Measurements from ENCODE around the gene ATG9A.

DNA sequence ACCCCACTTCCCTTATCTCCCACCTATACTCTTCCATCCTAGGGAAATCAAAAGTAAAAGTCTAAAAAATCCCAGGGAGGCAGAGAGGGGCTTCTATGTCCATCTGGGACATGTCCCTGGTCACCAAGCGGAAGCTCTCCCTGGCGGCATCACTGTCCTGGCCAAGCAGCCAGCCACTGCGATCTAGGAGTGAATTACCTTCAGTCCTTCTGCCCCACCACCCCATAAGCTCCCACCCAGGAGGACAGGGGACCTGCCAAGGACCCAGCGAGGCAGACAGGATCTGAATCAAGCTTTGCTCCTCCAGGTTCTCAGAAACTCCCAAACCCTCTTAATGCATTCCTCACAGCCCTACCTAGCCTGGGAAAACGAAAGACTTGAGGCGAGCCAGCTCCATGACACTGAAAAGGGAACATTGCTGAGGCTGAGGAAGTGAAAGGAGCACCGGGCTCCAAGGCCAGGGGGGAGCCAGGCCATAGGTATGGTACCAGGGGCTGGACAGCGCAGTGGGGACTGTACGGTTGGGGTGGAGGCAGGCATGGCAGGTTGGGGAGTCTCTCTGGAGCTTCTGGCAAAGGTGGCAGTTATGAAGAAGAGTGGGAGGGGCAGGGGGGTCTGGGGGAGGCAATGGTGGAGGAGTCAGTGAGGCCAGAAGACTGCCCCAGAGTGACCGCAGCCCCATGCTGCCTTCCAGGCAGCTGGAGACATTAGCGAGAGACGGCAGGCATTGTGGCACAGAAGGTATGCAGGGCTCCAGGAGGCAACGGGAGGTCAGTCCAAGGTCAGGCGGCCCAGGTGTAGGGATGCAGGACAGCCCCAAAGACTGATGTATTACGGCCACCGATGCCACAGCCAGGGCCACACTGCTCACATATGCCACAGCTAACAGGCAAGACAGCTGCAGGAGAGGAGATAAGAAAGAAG is 56.9 kb downstream of the ATG9A start:
- TF ChIP-seq, protein P1, sequence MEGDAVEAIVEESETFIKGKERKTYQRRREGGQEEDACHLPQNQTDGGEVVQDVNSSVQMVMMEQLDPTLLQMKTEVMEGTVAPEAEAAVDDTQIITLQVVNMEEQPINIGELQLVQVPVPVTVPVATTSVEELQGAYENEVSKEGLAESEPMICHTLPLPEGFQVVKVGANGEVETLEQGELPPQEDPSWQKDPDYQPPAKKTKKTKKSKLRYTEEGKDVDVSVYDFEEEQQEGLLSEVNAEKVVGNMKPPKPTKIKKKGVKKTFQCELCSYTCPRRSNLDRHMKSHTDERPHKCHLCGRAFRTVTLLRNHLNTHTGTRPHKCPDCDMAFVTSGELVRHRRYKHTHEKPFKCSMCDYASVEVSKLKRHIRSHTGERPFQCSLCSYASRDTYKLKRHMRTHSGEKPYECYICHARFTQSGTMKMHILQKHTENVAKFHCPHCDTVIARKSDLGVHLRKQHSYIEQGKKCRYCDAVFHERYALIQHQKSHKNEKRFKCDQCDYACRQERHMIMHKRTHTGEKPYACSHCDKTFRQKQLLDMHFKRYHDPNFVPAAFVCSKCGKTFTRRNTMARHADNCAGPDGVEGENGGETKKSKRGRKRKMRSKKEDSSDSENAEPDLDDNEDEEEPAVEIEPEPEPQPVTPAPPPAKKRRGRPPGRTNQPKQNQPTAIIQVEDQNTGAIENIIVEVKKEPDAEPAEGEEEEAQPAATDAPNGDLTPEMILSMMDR (IDR thresholded peaks at IDR 0.05; ENCODE audit: insufficient read depth, low read length, poor library complexity, severe bottlenecking) = no peak
- TF ChIP-seq EZH2phosphoT487 (conservative IDR thresholded peaks at IDR 0.05; ENCODE audit: low read length) = no peak

All from SU-DHL-6 (cell line).